Left ventricle myocardium inferior (tissue), 1 donor: Measurements from ENCODE around the gene PDE4B. TPM values are rescaled to one million over a fixed set of nuclear protein-coding genes. Genes with fewer than 3 reads are reported as not detected.

ENCODE experiments used
- DNase-seq: peaks from one replicate; pipeline ENCODE4 v3.0.0-alpha.2; 2020
- H3K27ac ChIP-seq: fragments of 200-600 bp; replicated peaks from 2 replicates; pipeline ENCODE4 v1.8.0; 2021
- H3K27me3 ChIP-seq: fragments of 200-600 bp; 2 replicates; pipeline ENCODE4 v1.8.0; 2021; ENCODE audit warnings: low read depth
- H3K36me3 ChIP-seq: fragments of 200-600 bp; 2 replicates; pipeline ENCODE4 v1.8.0; 2021
- H3K4me1 ChIP-seq: fragments of 200-600 bp; 2 replicates; pipeline ENCODE4 v1.8.0; 2021
- H3K4me3 ChIP-seq: fragments of 200-600 bp; 2 replicates; pipeline ENCODE4 v1.8.0; 2021; ENCODE audit warnings: mild to moderate bottlenecking, moderate library complexity
- H3K9me3 ChIP-seq: fragments of 200-600 bp; replicated peaks from 2 replicates; pipeline ENCODE4 v1.8.0; 2021
- intact Hi-C: fragments of 100-400 bp; cut with micrococcal nuclease; formaldehyde crosslinking; loops from one replicate; pipeline ENCODE4 v1.11.0; 2022
- total RNA-seq: library from RNA; stranded (reverse); fragmentation: NEBNext Ultra II Directional; extraction: Animal tissue kit (Norgen Biotek cat#: 25700); gene quantifications from one replicate; pipeline ENCODE4 v1.2.1, GENCODE V29; 2021
- TF ChIP-seq, protein P1 (sequence below): fragments of 200-600 bp; IDR thresholded peaks from 2 replicates; pipeline ENCODE4 v1.8.0; 2021; ENCODE audit warnings: antibody characterized with exemption, mild to moderate bottlenecking, borderline replicate concordance
- donor health status: DM: no; HTN: yes; CAD: no; lungs with severe emphysema.

PDE4B gene
- total RNA-seq, 1 donor from 2014 or later, result 3.5 TPM

DNA sequence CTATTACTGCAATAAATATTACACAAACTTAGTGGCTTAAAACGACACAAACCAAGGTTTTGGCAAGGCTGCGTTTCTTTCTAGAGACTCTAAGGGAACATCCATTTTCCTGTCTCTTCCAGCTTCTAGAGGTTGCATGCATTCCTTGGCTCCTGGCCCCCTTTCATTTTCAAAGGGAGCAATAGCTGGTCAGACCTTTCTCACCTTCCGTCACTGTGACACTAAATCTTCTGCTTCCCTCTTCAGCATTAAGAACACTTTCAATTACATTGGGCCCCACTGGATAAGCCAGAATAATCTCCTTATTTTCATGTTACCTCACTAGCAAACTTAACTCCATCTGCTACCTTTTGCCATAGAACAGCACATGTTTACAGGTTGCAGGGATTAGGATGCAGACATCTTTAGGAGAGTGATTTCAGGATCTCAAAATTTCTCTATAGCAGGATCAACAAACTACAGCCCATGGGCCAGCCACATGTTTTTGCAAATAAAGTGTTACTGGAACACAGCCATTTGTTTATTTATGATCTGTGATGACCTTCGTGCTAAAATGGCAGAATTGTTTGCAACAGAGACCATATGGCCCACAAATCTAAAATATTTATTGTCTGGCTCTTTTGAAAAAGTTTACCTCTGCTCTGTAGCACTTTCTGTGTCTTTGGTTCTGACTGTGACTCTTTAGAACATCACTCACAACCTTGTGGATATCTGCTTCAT, 519.7 kb downstream of the PDE4B start:
- no peak overlapping the region for H3K27ac ChIP-seq
- intact Hi-C loops, result no loop called here
- H3K4me1 ChIP-seq, result peaks cover 13% of the 10 kb centered on the region
- H3K36me3 ChIP-seq, result no peaks in the 10 kb centered on the region
- no peaks in the 10 kb centered on the region for H3K9me3 ChIP-seq
- DNase-seq, result no peak
- no peaks in the 10 kb centered on the region for H3K27me3 ChIP-seq
- H3K4me3 ChIP-seq, result no peak overlapping the region
- TF ChIP-seq, protein P1, sequence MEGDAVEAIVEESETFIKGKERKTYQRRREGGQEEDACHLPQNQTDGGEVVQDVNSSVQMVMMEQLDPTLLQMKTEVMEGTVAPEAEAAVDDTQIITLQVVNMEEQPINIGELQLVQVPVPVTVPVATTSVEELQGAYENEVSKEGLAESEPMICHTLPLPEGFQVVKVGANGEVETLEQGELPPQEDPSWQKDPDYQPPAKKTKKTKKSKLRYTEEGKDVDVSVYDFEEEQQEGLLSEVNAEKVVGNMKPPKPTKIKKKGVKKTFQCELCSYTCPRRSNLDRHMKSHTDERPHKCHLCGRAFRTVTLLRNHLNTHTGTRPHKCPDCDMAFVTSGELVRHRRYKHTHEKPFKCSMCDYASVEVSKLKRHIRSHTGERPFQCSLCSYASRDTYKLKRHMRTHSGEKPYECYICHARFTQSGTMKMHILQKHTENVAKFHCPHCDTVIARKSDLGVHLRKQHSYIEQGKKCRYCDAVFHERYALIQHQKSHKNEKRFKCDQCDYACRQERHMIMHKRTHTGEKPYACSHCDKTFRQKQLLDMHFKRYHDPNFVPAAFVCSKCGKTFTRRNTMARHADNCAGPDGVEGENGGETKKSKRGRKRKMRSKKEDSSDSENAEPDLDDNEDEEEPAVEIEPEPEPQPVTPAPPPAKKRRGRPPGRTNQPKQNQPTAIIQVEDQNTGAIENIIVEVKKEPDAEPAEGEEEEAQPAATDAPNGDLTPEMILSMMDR, result no peak

DNA sequence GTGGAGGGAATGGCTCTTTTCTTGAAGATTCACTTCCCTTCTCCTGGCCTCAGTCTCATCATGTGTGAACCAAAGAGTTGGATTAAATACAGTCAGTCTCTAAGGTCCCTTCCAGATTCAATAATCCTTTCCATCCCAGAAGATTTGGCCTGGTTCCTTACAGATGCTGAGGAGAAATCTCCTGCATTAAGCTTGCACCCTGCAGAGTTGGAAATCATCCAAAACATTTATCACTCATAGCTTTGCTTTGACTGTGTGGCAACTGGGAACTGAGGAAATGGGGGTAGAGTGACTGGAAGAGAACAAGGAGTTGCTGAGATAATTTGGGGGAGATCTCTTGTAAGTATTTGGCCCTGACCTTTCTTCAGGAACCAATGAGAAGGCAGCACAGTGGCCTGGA, 520.7 kb downstream of the PDE4B start:
- intact Hi-C loops, result no loop called here

DNA sequence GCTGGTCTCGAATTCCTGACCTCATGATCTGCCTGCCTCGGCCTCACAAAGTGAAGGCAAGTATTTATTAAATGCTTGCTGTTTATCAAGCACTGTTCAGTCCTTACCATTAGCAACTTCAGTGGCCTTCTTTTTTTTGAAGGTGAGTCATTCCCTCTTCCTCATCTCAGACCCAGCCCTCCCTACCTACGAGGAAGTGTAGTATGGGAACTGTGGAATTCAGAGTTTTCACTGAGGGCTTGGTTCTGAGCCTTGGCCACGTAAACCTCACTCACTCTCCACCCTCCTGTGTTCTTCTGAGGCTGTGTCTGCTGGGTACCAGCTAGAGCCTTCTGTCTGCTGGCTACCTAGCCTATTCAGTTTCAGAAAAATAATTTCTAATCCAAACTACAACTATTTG, 523.0 kb downstream of the PDE4B start:
- no peak for DNase-seq
- Histone ChIP-seq H3K27me3 (no peaks in the 10 kb centered on the region), H3K27ac (no peak overlapping the region), H3K9me3 (no peaks in the 10 kb centered on the region), H3K4me3 (no peak overlapping the region), H3K36me3 (no peaks in the 10 kb centered on the region), H3K4me1 (peaks cover 13% of the 10 kb centered on the region)
- intact Hi-C loops, result no loop called here
- TF ChIP-seq, protein P1, result no peak

More for the DNA sequence above, 520.7 kb downstream of the PDE4B start:
- Histone ChIP-seq H3K27me3 (no peaks in the 10 kb centered on the region), H3K4me3 (no peak overlapping the region), H3K27ac (no peak overlapping the region), H3K36me3 (no peaks in the 10 kb centered on the region), H3K4me1 (peaks cover 13% of the 10 kb centered on the region), H3K9me3 (no peaks in the 10 kb centered on the region)
- TF ChIP-seq, protein P1, result no peak
- no peak for DNase-seq

DNA sequence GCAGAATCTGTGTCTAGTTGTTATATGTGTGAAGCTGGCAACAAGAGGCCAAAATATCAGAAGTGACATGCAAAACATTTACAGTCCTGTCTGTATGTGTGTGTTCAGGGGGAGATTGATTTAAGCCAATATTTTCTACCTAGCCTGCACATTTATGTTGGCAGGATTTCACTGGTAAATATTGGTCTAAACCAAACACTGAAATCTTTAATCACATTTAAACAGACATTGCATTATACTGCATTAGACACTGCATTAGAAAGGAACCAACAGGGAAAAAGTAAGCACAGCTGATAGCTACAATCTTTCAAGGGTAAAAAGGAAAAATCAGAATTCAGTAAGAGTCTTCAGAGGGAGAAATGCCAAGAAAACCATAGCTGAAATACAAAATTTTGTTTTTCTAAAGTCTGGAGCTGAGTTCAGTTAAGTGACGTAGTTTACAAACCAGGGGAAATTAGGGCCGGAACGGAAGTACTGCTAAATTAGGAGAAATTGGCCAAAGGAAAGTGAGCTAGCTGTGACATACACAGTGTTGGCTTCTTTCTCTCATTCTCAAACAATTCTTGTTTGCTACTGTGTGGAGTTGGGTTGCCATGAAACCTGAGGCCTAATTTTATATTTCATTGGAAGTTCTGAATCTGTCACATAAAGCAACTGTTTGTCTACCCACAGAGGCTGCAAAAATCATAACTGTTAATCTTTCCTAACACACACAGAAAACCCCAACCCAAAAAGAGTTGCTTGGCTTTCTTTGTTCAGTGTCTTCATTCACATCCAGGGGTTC, 524.0 kb downstream of the PDE4B start:
- no peak for DNase-seq
- Histone ChIP-seq H3K4me3 (no peak overlapping the region), H3K36me3 (no peaks in the 10 kb centered on the region), H3K27ac (peak overlapping the region; percentile 58), H3K9me3 (no peaks in the 10 kb centered on the region), H3K4me1 (peaks cover 13% of the 10 kb centered on the region), H3K27me3 (no peaks in the 10 kb centered on the region)
- TF ChIP-seq, protein P1, result no peak
- intact Hi-C loops, result no loop called here

DNA sequence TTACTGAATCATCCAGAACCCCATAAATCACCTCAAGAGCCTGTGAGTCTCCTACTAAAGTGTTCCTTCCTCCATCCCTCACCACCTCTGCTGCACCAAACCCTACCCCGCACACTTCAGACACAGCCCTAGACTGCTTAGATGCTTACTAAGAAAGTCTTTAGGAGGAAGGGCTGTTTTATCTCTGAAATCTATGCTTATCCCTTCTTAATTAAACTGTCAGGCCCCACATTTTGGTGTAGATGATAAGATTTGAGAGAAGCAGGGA, 524.5 kb downstream of the PDE4B start:
- no peaks in the 10 kb centered on the region for H3K27me3 ChIP-seq
- TF ChIP-seq, protein P1, result no peak
- peak overlapping the region; percentile 58 for H3K27ac ChIP-seq
- H3K4me1 ChIP-seq, result peaks cover 13% of the 10 kb centered on the region
- no peak for DNase-seq
- H3K9me3 ChIP-seq, result no peaks in the 10 kb centered on the region
- H3K36me3 ChIP-seq, result no peaks in the 10 kb centered on the region
- H3K4me3 ChIP-seq, result no peak overlapping the region
- intact Hi-C loops, result no loop called here
